IPS-18c (cell line): ENCODE measurements around the gene TIMM44.

Source experiments
- H3K4me3 ChIP-seq: 2 replicates; pipeline ENCODE4 v1.7.0; 2013; ENCODE audit warnings: low read depth, mild to moderate bottlenecking, low read length, moderate library complexity; ENCODE audit not compliant: insufficient read depth
- H3K9me3 ChIP-seq: one replicate; pipeline ENCODE4 v1.6.1; 2013; ENCODE audit warnings: mild to moderate bottlenecking, low read length, moderate library complexity; ENCODE audit not compliant: control insufficient read depth, insufficient read depth

Gene TIMM44

DNA sequence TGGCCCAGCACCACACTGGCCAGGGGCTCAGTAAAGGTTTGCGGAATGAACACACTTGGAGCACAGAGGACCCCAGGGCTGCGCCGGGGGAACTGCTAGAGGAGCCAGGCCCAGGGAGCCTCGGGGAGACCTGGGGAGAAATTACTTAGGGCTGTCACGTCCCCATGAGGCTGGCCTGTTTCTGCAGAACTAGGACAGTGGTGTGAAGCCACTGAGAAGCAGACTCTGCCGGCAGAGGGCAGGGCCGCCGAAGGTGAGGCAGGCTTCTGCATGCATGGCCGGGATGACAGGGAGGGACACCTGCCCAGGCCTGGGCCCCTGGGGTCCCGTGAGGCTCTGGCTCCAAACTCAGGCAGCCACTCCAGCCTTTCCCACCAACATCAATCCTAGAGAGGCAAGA is 35.5 kb upstream of the TIMM44 start:
- no peak overlapping the region for H3K4me3 ChIP-seq
- H3K9me3 ChIP-seq = peaks cover 2% of the 10 kb centered on the region

GRCh38 chr19:7978179-7978825 is 34.8 kb upstream of the TIMM44 start:
- no peak overlapping the region for H3K4me3 ChIP-seq

DNA sequence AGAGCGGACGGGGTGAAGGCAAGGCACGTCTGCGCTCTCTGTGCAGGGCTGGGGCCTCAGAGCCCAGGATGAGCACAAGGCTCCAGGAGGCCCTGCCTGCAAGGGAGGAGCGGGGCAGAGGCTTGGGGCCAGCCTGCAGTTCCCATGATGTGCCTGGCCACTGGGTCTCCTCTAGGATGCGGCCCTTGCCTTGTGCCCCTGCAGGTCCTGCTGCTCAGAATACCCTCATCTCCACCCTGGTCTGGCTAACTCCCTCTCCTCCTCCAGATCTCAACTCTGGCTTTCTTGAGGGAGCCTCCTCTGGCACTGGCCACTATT is 34.2 kb upstream of the TIMM44 start:
- Histone ChIP-seq H3K9me3 (peaks cover 2% of the 10 kb centered on the region), H3K4me3 (no peak overlapping the region)

More at GRCh38 chr19:7978179-7978825, 34.8 kb upstream of the TIMM44 start:
- peaks cover 2% of the 10 kb centered on the region for H3K9me3 ChIP-seq

DNA sequence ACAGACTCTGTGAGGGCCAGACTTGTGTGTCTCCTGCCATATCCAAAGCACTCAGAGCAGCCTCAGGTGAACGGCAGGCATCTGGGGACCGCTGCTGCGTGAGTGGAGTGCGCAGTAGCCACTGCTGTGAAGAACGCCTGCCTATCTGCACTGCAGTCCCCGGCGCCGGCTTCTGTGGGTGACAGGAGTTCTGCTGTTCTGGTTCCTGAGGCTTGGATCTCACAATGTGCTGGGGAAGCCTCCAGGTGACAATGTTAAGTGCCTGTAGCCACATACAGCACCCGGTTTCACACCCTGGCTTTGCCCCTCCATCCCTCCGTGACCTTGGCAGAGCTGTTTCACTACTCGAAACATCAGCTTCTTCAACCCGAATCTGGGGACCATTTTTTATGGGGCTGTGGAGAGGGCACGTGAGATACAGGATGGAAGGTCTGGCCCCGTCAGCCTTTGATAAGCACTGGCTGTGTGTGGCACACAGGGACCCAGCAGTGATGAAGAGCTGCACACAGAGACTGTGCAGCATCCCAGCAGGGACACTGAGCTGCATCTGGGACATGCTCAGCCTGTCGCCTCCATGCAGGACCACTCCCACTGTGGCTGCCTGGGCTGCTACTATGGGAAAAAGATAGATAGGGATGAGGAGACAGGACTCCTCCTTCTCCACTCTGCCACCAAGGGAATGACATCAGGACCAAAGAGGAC is 33.7 kb upstream of the TIMM44 start:
- H3K4me3 ChIP-seq = no peak overlapping the region
- H3K9me3 ChIP-seq = peaks cover 2% of the 10 kb centered on the region

DNA sequence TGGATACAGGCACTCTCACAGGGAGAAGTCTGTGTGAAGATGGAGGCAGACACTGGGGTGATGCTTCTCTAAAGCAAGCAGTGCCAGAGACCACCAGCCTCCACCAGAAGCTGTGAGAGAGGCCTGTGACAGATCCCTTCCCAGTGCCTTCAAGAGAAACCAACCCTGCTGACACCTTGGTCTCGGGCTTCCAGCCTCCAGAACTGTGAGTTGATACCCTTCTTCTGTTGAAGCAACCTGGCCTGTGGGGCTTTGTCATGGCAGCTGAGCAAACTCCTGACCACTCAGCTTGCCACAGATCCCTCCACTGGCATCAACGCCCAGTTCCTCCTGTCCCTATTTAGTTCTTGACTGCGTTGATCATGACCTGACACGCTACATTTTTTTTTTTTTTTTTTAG is 33.0 kb upstream of the TIMM44 start:
- Histone ChIP-seq H3K9me3 (peaks cover 2% of the 10 kb centered on the region), H3K4me3 (no peak overlapping the region)

DNA sequence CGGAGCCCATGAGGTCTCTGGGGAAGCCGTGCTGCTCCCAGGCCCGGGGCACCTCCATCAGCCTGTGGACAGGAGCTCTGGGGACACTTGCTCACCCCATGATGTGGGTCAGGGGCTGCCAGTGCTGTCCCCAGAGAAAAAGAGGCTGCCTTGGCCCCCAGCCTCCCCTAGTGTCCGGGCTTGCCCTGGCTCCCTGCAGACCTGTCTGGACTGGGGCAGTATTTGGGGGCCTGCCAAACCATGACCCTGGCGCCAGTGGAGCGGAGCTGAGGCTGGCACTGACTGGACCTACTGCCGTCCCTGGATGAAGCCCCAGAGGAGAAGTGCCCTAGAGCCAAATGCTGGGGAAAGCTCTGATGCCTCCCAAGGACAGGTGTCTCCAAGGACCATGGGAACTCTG is 31.6 kb upstream of the TIMM44 start:
- Histone ChIP-seq H3K4me3 (no peak overlapping the region), H3K9me3 (no peaks in the 10 kb centered on the region)

DNA sequence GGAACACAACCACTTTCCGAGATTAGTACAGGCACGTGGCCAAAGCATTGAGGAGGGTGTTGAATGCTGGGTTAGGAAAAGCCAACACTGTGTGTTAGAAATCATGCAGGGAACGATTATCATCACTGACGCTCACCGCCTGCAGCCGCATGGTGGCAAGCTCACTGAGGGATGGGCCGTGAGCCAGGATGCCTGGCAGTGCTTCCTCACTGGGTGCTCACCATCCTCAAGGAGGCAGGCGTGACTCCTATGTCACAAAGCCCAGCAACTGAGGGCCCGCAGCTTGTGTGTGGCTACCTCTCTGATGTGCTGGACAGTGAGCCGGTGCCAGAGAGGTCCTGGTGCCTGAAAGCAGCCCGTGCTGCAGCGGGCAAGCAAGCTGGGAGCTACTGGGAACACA is 30.4 kb upstream of the TIMM44 start:
- no peak overlapping the region for H3K4me3 ChIP-seq
- H3K9me3 ChIP-seq = no peaks in the 10 kb centered on the region

- H3K4me3 ChIP-seq = no peak overlapping the region
- no peaks in the 10 kb centered on the region for H3K9me3 ChIP-seq
Measured at GRCh38 chr19:7971553-7972520, 28.4 kb upstream of the TIMM44 start.

DNA sequence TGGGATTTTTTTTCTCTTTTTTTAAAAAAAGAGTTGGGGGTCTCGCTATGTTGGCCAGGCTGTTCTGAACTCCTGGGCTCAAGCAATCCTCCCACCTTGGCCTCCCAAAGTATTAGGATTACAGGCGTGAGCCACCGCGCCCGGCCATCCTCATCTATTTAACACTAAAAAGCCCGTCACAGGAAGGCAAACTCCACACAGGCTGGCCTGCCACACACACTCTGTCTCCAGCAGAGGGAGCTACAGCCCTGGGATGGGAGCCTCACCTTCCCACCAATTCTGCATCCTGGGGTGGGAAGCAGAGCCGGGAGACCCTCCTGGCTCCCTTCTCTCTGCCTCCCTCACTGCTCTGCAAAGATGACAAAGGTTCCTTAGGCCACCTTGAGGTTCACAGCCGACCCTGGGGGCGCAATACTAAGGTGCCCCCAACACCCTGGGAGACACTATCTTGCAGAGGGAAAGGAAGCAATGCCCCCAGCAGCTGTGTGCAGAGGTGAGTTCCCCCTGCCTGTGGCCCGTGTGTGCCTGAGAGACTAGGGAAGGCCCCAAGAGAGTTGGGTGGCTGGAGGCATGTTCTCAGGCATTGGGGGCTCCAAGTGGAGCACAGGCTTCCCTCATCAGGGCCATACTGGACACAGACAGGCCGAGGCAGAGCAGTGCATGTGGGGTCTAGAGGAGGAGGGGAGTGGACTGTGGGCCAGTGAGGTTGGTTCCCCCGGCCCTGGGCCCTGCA is 27.4 kb upstream of the TIMM44 start:
- H3K9me3 ChIP-seq = no peaks in the 10 kb centered on the region
- H3K4me3 ChIP-seq = no peak overlapping the region

GRCh38 chr19:7969555-7969939 is 26.1 kb upstream of the TIMM44 start:
- Histone ChIP-seq H3K9me3 (no peaks in the 10 kb centered on the region), H3K4me3 (no peak overlapping the region)

GRCh38 chr19:7968796-7969554 is 25.5 kb upstream of the TIMM44 start:
- Histone ChIP-seq H3K4me3 (no peak overlapping the region), H3K9me3 (no peaks in the 10 kb centered on the region)

DNA sequence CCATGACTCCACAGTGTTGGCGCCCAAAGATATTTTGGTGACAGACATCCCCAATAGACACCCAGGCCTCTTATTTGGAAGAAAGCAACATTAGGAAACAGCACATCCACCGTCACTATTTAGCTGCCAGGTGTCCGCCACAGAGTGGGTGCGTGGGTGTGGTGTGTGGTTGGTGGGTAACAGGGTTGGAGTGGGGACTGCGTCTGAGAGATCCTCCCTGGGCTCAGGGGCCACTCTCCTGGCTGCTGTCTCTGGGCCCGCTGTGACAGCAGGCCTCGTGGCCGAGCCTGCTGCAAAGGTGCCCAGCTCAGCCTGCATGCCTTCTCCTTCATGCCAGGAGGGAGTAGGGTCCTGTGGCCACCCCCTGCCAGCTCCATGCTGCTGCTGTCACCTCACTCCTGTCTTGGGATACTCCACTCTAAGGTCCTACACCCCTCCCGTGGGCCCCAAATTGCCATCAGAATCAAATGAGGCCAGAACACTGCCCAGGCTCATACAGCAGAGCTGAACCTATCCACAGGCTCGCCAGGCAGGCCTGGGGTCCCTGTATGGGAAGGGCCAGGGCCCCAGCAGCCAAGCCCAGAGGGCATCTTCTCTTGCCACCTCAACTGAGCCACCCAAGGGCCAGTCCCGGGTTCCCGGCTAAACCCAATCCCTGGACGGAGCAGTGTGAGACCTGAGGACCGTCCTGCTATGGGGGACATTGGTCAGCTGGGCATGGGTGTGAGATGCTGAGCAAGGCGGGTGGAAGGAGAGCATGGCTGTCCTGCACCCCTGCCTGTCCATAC is 24.7 kb upstream of the TIMM44 start:
- no peaks in the 10 kb centered on the region for H3K9me3 ChIP-seq
- H3K4me3 ChIP-seq = no peak overlapping the region

- no peaks in the 10 kb centered on the region for H3K9me3 ChIP-seq
- H3K4me3 ChIP-seq = no peak overlapping the region
Measured at GRCh38 chr19:7965921-7966665, 22.6 kb upstream of the TIMM44 start.

DNA sequence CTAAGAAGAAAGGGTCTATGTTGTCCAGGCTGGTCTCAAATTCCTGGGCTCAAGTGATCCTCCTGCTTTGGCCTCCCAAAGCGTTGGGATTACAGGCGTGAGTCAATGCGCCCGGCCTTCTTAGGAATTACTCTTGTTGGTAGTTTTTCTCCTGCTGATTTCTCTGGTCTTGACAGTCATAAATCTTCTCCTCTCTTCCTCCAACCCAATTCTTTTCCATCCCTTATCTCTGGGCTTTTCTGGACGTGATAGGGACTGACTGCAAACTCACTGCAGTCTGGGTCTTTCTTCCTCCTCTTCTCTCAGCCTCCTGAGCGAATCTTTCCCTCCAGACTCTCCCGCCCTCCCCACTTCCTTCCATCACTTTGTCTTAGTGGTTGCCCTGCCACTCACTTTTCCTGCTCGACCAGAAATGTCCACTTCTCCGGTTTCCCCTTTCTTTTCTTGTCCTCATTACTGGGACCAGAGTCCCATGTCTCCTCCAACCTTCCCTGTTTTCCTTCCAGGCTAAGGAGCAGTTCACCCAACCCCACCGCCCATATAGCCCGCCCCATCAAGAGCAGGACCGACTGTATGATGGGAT is 21.9 kb upstream of the TIMM44 start:
- Histone ChIP-seq H3K9me3 (no peaks in the 10 kb centered on the region), H3K4me3 (no peak overlapping the region)

GRCh38 chr19:7963566-7963965 is 20.1 kb upstream of the TIMM44 start:
- Histone ChIP-seq H3K9me3 (no peaks in the 10 kb centered on the region), H3K4me3 (no peak overlapping the region)
